GM21619 (cell line): Measurements from ENCODE around the gene BEND7.
"Not testable (repeated sequence)": the region's sequence is repeated elsewhere in the genome, so short reads cannot be mapped to it uniquely, and the experiment has no call there.

ENCODE experiments used
- ATAC-seq: cut with Tn5 transposase; IDR thresholded peaks from one replicate; pipeline ENCODE4 v1.9.1; 2021; ENCODE audit not compliant: unreplicated experiment

The BEND7 gene

DNA sequence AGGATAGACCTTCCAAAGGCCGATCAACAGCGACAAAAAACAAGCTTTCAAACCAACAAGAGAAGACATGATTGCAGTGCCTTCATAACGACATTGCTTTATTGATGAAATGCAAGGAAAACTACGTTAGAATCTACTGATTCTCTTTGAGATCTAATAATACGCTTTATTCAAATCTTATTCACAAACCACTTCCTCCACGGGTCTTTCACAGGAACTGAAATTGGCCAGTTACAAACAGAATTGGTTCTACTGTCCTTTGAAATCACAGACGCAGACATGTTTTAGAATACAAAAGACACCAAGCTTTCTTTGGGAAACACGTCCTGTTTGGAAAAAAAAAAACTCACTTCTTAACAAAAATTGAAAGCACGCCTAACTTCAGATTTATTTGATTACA is 106.0 kb downstream of the BEND7 start:
- ATAC-seq = no peak

DNA sequence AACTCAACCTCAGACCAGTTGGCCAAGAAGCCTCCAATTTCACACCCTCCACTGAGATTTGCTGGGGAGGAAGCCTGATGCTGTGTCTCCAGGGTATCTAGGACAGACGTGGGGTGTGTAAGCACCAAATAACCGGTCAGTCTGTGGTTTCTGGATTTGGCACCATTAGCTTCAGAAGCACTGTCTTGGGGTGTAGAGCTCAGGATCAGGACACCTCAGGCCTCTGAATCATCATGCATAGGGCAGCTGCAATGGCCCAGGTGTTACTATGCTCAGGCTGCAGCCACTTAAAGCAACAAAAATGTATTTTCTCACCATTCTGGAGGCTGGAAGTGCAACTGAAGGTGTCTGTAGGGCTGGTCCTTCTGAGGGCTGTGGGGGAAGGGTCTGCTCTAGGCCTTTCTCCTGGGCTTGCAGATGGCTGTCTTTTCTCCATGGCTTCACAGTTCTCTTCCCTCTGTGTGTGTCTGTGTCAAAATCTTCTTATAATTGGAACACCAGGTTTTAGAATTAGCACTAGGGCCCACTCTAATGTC is 107.4 kb downstream of the BEND7 start:
- ATAC-seq = no peak

DNA sequence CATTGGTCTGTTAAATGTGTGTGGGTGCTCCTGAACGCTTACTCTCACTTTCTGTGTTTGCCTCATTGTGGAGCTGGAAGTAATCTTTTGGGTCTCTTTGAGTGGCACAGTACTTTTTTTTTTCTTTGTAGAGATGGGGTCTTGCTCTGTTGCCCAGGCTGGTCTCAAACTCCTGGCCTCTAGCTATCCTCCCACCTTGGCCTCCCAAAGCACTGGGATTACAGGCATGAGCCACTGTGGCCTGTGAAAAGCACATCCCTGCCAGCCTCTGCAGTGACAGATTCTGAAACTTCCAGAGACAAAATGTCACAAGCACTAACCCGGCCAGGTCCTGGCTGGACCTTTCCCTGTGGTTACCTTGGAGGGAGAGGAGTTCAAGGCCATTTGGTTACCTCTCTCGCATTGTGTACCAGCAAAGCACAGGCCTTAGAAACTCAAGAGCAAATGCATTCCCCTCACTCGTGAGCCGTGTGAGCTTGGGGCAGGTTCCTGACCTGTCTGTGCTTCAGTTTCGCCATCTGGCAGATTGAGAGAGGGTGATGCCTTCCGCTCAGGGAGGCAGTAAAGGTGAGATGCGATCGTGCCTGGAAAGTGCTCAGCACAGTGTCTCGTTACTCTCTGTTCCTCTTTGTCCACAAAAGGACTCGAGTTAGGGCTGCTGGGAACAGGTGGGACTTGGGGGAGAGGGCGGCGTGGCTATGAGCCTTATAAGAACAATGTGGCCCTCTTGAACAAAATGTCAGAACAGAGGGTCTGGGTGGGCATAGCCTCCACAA is 108.1 kb downstream of the BEND7 start:
- ATAC-seq = no peak

DNA sequence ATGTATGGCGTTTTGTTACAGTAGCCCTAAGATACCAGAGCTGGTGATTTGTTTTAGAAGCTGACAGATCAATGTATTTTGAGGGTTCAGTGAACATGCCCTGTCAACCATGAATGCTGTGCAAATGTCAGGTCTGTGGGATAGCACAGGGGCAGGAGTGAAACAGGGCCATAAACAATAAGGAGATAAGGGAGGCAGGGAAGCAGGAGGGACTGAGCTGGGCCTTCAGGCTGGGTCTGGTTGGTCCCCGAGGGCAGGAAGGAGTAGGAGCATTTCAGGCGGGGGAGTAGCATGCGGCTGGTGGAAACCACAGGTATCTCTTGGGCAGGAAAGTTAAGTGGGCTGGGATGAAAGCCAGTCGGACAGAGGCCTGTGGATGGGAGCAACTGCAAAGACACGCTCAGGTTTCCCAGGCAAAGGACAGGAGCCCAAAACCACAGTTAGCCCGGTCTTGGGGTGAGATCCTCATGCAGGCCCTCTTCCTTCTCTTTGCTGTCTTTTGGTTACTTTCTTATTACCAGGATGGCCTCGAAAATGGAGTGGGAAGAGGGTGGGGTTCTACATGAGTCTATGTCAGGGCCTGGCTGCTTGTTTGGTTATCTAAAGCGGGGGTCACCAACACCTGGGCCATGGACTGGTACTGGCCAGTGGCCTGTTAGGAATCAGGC is 111.2 kb downstream of the BEND7 start:
- ATAC-seq = no peak

DNA sequence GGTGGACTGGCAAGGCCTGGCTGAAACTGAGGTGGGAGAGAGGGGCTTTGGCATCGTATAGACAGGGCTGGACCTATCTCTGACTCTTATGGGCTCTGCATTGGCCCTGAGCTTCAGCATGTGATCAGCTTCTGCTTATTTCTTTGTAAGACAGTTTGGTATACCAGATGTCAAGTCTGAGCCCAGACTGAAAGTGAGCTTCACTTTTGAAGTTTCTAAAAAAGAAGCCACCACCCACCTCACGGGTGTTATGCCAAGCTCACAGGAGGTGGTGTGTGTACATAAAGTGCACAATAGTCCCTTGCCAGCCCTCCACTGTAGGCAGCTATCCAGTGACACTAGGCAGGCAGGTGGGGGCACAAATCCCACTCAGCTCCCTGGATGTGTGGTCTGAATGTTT is 112.1 kb downstream of the BEND7 start:
- no peak for ATAC-seq

DNA sequence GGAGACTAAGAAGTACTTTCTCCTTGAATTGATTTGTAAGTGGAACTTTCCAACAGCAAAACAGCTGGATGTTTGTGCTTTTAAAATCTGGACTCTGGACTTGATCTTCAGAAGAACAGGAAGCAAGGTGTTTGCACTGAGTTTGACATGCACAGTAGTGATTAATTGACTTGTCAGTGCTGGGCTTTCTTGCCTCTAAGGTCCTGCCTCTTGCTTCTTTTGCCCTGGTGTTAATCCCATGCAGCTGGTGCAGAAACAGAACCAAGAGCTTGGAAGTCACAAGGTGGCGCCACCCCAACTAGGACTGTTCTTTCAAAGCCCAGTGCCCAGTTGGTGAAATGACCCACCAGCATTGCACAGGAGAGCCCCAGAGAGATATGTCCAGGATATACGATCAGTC is 114.0 kb downstream of the BEND7 start:
- ATAC-seq = no peak

DNA sequence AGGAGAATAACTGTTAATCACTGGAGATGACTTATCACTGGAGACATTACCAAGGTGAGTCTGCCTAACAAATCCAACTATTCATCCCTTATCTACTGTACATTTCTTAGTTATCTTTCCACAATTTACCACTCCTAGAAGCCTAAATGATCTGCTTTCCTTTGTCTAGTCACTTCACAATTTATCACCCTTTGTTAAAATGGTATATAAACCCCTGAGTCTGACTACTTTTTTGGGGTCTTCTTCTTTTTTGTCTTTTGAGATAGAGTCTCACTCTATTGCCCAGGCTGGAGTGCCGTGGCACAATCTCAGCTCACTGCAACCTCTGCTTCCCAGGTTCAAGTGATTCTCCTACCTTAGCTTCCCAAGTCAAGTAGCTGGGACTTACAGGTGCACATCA is 114.7 kb downstream of the BEND7 start:
- ATAC-seq = no peak

DNA sequence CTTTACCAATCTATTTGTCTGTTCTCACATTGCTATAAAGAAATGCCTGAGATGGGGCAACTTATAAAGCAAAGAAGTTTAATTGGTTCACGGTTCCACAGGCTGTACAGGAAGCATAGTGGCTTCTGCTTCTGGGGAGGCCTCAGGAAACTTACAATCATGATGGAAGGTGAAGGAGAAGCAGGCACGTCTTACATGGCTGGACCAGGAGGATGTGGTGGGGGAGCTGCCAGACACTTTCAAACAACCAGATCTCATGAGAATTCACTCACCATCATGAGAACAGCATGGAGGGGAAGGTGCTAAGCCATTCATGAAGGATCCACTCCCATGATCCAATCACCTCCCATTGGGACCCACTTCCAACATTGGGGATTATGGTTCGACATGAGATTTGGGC is 115.9 kb downstream of the BEND7 start:
- ATAC-seq = no peak

DNA sequence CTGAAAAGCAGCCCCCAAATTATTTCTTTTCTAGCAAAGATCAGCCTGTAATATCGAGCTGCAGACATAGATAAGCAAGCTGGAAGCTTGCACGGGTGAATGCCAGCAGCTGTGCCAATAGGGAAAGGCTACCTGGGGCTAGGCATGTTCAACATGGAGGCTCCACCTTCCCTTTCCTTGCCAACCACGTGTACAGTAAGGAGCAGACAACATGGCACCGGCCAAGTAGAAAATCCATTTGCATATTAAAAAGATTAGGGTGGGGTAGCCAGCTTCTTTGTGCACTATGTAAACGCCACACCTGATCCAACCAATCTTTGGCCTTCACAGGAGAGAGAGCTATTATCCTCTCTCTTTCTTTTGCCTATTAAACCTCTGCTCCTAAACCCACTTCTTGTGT is 124.0 kb downstream of the BEND7 start:
- ATAC-seq = no peak

DNA sequence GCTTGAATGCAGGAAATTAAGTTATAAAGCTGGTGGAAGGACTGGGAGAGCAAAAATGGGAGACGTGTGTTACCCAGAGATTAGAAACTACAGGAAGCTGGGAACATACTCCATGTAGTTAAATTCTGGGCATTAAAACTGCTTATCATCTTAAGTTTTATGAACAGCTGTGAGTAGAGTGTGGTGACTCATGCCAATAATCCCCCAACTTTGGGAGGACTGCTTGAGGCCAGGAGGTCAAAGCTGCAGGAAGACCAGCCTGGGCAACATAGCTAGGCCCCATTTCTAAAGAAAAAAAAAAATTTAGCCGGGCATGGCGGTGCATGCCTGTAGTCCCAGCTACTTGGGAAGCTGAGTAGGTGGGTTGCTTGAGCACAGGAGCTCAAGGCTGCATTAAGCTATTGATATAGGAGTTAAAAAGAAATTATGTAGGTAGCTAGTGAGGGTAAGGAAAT is 124.5 kb downstream of the BEND7 start:
- no peak for ATAC-seq

DNA sequence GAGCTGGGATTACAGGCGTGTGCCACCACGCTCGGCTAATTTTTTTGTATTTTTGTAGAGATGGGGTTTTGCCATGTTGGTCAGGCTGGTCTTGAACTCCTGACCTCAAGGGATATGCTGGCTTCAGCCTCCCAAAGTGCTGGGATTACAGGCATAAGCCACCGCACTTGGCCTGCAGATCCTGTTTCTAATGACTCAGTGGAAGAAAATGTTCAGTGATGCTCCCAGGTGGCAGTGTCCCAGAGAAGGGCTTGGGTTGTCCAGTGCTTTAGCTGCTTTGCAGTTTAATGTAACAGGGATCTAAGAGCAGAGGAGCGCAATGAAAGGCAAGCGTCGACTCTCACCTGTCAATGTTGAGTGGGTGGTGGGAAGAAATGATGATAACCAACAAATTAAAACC is 125.4 kb downstream of the BEND7 start:
- ATAC-seq = not testable (repeated sequence)

DNA sequence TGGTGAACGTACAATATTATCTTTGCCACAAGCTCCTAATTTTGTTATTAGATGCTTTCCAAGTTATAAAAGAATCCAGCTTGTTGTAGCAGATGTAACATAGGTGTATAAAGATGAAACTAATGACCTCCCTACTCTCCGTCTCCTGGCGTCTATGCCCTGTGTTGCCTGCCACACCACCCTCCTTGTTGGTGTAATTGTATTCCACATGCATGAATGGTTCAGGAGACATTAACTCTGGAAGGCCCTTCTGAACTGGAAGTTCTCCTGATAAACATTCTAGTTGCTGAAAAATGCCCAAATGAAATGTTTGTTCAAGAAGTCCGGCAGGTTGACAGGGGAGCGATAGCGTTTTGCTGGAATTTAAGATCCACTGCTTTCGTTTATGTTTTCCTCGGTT is 126.8 kb downstream of the BEND7 start:
- no peak for ATAC-seq

DNA sequence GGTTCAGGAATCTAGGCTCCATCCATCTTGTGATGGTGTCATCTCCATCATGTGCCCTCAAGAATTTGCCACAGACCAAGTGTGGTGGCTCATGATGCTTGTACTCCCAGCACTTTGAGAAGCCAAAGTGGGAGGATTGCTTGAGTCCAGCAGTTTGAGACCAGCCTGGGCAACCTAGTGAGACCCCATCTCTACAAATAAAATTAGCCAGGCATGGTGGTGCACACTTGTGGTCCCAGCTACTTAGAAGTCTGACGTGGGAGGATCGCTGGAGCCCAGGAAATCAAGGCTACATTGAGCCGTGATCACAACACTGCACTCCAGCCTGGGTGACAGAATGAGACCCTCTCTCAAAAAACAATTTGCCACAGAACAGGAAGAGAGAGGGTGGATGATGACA is 127.7 kb downstream of the BEND7 start:
- ATAC-seq = no peak

DNA sequence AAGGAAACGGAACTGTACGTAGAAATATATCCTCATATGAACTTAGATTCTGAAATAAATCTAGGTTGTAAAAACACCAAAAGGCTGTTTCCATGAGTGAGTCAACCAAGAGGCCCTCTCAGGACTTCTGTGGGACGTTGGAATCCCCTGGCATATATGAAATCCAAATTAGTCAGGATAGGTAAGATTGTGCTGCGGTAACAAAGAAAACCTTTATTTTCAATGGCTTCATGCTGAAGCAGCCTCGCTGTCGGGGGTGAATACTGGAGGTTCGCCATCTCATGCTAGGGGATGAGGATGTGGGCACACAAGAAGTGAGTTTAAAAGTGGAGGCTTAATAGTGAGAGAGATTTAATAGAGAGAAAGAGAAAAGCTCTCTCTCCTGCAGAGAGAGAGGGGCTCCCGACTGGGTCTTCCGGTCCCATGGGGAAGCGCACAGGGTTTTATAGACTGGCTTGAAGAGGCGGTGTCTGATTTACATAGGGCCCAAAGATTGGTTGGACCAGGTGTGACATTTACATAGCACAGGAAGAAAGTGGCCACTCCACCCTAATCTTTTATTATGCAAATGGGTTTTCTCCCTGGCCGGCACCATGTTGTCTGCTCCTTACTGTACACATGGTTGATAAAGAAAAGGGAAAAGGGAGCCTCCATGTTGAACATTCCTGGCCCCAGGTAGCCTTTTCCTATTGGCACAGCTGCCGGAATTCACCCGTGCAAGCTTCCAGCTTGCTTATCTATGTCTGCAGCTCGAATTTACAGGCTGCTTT is 128.4 kb downstream of the BEND7 start:
- ATAC-seq = no peak

DNA sequence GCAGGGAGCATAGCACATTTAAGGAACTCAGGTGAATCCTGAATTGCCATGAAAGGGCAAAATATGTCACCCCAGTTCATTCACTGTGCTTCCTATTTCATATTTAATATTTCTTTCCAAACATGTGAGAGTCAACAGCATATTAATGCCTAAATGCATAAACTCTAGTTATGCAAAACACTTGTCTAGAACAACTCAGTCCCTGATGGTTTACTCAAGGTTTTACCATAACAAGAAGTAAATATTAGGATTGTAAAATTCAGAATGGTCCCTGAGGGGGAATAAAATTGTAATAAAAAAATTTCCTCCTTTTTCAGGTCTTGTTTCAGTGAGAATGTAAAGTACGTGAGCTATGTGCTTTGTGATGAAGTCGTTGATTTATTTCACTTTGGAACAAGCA is 129.1 kb downstream of the BEND7 start:
- no peak for ATAC-seq

DNA sequence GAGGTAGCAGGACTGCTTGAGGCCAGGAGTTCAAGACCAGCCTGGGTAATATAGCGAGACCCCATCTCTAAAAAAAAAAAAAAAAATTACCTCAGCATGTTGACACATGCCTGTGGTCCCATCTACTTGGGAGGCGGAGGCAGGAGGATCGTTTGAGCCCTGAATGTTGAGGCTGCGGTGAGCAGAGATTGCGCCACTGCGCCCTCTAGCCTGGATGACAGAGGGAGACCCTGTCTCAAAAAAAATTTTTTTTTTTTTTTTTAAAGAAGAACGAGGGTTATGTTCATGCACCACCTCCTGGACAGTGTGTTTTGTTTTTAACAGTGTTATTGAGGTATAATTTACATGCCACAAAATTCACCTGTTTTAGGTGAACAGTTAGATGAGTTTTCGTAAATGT is 129.6 kb downstream of the BEND7 start:
- ATAC-seq = no peak

DNA sequence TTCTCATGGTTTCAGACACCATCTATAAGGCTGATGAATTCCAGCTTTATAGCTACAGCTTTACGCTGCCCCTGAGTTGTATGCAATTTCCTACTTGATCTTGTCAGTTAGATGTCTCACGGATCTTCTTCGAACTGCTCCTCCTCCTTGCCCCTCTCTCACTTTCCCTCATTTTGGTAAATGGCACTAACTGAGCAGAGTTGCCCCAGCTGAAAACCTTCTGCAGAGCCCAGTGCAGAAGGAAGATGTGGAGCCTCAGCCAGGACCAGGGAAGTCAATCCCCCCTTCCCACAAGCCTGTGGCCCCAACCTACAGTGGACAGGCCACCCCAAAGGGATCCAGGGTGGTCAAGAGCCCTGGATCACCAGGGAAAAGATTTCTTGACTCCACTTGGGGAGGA is 131.8 kb downstream of the BEND7 start:
- no peak for ATAC-seq

DNA sequence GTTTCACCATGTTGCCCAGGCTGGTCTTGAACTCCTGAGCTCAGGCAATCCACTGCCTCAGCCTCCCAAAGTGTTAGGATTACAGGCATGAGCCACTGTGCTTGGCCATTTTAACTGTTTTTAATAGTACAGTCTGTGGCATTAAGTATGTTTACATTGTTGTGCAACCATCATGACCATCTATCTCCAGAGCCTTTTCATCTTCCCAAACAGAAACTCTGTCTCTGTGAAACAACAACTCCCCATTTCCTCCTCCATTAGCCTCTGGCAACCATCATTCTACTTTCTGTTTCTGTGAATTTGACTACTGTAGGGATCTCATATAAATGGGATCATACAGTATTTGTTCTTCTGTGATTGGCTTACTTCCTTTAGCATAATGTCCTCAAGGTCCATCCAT is 132.4 kb downstream of the BEND7 start:
- no peak for ATAC-seq

DNA sequence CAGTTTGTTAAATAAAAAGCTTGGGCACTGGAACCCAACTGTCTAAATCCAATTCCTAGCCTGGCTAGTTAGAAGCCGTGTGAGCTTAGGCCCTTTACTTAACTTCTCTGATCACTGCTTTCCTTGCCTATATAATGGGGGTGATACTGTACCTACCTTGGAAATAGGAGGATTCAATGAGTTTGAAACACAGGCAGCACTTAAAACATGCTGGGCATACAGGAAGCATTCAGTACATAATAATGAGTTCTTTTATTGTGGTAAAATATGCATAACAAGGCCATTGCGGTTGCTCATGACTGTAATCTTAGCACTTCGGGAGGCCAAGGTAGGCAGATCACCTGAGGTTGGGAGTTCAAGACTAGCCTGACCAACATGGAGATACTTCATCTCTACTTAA is 133.3 kb downstream of the BEND7 start:
- ATAC-seq = no peak

DNA sequence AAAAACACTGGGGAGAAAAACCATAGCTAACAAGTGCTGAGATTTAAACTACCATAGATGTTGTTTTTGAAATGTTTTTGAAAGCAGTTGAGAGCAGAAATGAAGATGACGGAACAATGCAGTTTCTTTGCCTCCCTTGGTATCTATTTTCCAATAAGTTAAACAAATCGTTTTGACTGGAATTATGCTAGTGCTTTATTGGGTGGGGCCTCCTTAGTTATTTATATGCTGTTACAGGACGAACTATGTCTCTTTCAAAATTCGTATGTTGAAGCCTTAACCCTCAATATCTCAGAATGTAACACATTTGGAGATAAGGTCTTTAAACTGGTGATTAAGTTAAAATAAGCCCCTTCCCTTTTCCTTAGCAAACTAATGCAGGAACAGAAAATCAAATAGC is 135.2 kb downstream of the BEND7 start:
- ATAC-seq = no peak

DNA sequence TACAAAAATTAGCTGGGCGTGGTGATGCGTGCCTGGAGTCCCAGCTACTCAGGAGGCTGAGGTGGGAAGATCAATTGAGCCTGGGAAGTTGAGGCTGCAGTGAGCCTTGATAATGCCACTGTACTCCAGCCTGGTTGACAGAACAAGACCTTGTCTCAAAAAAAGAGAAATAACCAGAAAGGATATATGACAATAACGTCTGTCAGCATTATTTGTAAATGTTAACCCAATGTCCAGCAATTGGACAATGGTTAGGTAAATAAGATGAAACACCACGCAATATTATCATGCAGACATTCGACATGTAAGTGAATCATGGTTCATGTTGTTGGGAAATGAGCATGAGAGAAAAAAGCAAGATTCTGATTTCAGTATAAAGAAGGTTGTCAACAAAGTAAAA is 136.1 kb downstream of the BEND7 start:
- no peak for ATAC-seq
